HG02885 (cell line): ENCODE data around the gene GNPNAT1.

ENCODE experiments used
- ATAC-seq: cut with Tn5 transposase; IDR thresholded peaks from one replicate; pipeline ENCODE4 v1.9.1; 2021; ENCODE audit warnings: mild to moderate bottlenecking; ENCODE audit not compliant: unreplicated experiment, poor library complexity

GNPNAT1 gene

GRCh38 chr14:52791223-52792096 lies at the start of gene GNPNAT1:
Gene GNPNAT1 (minus strand): TSS chr14:52791607. CDS start chr14:52784650, 6,957 bp downstream.
- peak; percentile 87 for ATAC-seq

DNA sequence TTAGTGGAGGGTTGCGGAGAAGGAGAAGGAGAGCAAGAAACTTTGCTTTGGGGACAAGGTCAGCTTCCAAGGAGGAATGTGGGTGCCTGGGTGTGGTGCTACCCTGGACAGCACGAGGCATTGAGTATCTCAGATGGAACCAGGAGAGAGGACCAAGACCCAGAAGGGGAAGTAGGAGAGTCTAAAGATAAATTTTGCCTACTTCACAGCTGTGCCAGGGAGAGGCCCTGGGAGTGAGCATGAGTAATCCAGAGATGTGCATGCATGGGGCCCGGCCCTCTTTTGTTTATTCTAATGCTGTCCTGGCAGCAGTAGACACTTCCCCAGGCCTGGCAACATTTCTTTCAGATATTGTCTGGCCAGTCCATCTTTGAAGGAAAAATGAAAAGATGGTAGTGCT lies 49.5 kb upstream of the GNPNAT1 start:
- no peak for ATAC-seq

DNA sequence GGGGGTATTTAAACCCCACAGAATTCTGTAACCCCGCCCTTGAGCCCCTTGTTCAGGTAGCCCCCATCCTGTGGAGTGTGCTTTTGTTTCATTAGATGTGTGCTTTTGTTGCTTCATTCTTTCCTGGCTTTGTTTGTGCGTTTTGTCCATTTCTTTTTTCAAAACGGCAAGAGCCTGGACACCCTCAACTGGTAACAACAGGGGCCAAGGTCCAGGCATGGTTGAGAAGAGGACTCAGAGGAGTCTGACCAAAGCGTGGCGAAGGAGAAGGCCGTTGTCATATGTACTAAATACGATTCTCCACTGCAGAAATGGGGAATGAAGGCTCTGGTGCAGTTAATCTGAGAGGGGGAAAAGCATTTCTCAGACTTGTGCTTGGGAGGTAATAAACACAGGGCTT lies 46.0 kb upstream of the GNPNAT1 start:
- no peak for ATAC-seq

DNA sequence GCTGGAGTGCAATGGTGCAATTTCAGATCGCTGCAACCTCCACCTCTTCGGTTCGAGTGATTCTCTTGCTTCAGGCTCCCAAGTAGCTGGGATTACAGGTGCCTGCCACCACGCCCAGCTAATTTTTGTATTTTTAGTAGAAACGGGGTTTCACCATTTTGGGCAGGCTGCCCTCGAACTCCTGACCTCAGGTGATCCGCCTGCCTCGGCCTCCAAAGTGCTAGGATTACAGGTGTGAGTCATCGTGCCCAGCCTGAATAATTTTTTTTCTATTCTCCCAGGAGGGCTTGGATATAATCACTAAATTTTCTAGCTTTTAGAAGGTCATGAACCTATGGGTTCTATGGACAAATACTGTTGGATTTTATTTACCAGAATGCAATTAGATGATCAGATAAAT lies 44.7 kb upstream of the GNPNAT1 start:
- no peak for ATAC-seq

- ATAC-seq = no peak
Measured at GRCh38 chr14:52835122-52835903, 43.9 kb upstream of the GNPNAT1 start.

DNA sequence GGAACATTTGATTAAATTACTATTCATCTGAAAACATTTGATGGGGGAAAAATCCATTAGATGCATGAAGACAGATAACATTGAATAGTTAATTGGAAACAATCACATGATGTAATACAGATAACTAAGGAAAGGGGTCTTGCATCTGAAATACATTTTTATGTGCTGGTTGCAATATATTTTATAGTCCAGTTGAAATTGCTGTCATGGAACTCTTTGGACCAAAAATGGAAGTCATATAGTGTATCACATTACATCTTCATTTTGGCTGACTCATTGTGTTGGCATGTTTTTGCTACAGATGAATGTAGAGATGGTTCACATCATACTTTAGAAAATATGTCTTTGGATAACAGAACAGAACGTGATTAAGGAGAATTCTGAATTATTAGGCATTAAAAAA lies 43.0 kb upstream of the GNPNAT1 start:
- no peak for ATAC-seq

DNA sequence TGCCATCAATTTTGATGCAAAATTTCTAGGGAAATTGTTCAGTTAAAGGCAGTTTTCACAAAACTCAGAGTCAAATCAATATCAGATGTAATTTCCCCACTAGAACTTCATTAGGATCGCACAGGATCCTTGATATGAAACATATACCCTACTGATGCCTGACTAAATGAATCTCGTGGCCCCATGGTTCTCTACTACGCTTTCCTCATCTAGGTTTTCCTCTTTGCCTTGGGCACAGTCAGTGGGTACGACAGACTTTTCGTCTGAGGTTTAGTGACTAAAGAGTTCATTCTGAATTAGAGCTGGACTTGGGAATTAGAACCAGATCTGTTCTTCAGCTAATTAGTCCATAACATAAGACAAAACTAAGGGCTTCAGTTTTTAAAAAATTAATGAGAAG lies 42.5 kb upstream of the GNPNAT1 start:
- no peak for ATAC-seq

DNA sequence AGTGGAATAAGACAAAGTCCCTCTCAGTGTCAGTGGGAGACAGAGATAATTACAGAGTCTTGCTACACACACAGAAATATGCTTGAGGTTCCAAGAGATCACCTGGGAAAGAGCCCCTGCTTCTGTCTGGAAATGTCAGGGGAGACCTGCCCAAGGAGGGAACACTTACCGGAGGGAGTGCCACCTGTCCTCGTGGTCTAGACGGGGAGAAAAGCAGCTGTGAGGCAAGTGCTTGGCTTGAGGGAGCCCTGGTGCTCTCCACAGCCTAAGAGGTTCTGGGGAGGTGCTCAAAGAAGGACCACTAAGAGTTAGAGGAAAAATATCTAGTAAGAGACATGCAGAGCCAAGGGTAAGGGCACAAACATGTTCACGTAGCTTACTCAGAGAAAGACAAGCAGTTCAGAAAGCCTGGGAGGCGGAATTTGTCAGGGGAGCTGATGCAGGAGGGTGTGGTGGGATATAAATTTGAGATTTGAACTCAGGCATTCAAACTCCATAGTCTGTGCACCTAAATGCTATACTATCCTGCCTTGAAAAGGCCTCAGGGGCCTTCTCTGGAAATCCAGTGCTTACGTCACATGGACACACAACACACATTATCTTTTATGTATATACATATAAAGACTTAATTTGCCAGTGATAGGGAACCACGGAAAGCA lies 38.2 kb upstream of the GNPNAT1 start:
- no peak for ATAC-seq

GRCh38 chr14:52827426-52827825 lies 36.0 kb upstream of the GNPNAT1 start:
- ATAC-seq = no peak

- no peak for ATAC-seq
Measured at GRCh38 chr14:52825085-52825484, 33.7 kb upstream of the GNPNAT1 start.

DNA sequence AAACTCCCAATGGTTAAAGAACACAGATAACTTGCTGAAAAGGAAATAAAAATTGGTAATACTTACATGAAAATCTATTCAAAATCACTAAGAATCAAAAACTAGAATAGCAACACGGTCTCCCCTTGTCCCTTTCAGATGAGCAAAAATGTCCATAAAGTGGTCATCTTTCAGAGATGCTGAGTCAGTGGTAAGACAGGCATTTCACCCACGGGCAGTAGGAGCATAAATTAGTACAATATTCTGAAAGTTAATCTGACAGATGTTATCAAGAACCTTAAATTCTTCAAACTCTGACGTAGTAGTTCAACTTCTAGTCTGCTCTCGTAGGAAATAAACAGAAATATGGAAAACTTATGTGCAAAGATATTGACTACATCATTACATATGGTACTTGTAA lies 33.1 kb upstream of the GNPNAT1 start:
- ATAC-seq = no peak

DNA sequence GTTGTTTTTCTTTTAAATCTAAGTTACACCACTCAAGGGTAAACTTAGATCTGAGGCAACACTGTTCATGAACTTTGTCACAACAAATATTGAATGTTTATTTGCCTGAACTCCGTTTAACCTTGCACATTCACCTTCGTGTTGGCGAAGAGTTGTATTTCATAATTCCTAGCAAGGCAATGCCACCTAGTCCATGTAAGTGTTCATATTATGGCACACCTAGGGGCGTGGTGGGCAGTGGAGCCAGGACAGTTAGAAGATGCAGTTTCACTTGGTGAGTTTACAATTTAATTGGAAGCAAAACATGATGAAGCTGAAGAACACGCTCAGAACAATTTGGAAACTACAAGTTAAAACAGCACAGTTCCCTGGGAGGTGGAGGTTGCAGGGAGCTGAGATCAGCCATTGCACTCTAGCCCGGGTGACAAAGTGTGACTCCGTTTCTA lies 30.4 kb upstream of the GNPNAT1 start:
- ATAC-seq = no peak

- ATAC-seq = no peak
Measured at GRCh38 chr14:52808101-52808500, 16.7 kb upstream of the GNPNAT1 start.

- no peak for ATAC-seq
Measured at GRCh38 chr14:52806115-52806514, 14.7 kb upstream of the GNPNAT1 start.

DNA sequence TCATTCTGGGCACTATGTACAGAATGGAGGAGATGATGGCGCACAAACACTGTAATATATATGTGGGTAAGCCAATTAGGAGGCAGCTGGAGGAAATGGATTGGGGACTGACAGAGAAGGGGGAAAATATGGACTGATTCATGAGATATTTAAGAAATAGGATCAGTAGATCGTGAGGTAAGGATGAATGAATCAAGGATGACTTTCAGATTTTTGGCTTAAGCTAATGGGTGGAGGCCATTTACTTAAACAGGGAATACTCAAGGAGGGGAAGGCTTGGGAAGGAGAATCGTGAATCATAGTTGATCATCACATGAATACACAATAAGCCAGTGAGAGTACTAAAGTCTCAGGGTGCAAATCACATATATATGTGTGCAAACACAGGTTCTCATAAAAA lies 11.2 kb upstream of the GNPNAT1 start:
- ATAC-seq = no peak

DNA sequence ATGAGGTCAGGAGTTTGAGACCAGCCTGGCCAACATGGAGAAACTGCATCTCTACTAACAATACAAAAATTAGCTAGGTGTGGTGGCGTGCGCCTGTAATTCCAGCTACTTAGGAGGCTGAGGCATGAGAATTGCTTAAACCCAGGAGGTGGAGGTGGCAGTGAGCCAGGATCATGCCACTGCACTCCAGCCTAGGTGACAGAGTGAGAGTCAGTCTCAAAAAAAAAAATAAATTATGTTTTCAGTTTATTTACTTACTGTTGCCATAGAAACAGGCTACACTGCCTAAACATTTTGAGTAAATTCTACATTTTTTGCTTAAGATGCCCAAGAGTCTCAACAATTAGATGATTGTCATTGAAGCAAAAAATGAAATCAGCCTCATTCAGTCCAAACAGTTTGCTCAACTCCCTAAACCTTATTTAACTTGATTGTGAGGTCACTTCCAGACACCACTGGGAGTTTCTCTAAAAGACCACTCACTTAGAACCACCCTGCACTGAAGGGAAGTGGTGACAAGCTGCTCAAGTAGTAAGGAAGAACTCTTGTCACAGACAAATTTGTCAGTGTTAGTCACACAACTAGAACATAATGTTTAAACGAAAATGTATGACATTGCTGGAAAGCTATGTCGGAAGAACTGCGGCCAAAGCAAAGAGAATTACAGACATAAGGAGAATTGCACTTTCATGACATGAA lies 9.8 kb upstream of the GNPNAT1 start:
- no peak for ATAC-seq

- ATAC-seq = no peak
Measured at GRCh38 chr14:52798826-52799225, 7.4 kb upstream of the GNPNAT1 start.

DNA sequence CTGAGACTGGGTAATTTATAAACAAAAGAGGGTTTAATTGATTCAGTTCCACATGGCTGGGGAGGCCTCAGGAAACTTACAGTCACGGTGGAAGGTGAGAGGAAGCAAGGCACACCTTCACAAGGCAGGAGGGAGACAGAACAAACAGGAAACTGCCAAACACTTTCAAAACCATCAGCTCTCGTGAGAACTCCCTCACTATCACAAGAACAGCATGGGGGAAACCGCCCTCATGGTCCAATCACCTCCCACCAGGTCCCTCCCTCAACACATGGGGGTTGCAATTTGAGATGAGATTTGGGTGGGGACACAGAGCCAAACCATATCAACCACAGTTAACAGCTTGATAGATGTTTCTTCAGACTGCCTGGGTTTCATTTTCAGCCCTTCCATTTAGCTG lies 6.2 kb upstream of the GNPNAT1 start:
- no peak for ATAC-seq

DNA sequence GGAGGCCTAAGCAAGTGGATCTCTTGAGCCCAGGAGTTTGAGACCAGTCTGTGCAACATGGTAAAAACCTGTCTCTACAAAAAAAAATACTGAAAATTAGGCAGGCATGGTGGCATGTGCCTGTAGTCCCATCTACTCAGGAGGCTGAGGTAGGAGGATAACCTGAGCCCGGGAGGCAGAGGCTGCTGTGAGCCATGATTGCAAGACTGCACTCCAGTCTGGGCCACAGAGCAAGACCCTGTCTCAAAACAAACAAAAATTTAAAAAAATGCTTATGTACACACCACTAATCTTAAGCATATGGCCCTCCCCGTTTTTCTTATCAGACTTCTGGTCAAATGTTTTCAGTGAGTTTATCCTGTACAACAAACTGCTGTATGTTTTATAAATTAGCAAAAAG lies 1.7 kb upstream of the GNPNAT1 start:
- ATAC-seq = no peak

DNA sequence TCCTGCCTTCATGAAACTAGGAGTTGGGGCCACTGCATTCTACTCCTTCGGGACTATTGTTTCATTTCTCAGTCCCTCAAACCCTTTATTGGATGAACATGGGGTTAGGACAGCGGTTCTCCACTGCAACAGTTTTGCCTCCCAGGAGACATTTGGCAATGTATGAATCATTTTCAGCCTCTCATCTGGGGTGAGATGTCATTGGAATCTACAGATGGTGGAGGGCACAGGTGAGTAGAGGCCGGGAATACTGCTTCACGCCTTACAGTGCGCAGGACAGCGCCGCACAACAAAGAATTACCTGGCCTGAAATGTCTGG lies 649 bp upstream of the GNPNAT1 start:
- no peak for ATAC-seq
